IPS-20b (cell line): ENCODE measurements around the gene NPPB.

ENCODE experiments used
- H3K27ac ChIP-seq: one replicate; pipeline ENCODE4 v1.5.1; 2013; ENCODE audit warnings: low read length
- H3K27me3 ChIP-seq: 2 replicates; pipeline ENCODE4 v1.6.1; 2013; ENCODE audit warnings: mild to moderate bottlenecking, low read length, inconsistent platforms; ENCODE audit not compliant: insufficient read depth
- H3K36me3 ChIP-seq: 2 replicates; pipeline ENCODE4 v1.6.1; 2013; ENCODE audit warnings: low read depth, mild to moderate bottlenecking, inconsistent platforms, low read length, moderate library complexity; ENCODE audit not compliant: insufficient read depth
- H3K4me1 ChIP-seq: 2 replicates; pipeline ENCODE4 v1.6.1; 2013; ENCODE audit warnings: mild to moderate bottlenecking, control low read depth, inconsistent platforms, low read length, moderate library complexity; ENCODE audit not compliant: insufficient read depth
- H3K4me3 ChIP-seq: 2 replicates; pipeline ENCODE4 v1.5.1; 2013; ENCODE audit warnings: mild to moderate bottlenecking, low read length, inconsistent platforms
- H3K9ac ChIP-seq: 2 replicates; pipeline ENCODE4 v1.6.1; 2013; ENCODE audit warnings: low read depth, mild to moderate bottlenecking, inconsistent platforms, low read length, moderate library complexity
- H3K9me3 ChIP-seq: 2 replicates; pipeline ENCODE4 v1.6.1; 2013; ENCODE audit warnings: mild to moderate bottlenecking, low read depth, low read length, inconsistent platforms; ENCODE audit not compliant: insufficient read depth

NPPB gene

GRCh38 chr1:11817192-11817591 lies 41.6 kb downstream of the NPPB start:
- Histone ChIP-seq H3K4me1 (no peaks in the 10 kb centered on the region), H3K9me3 (no peaks in the 10 kb centered on the region), H3K27me3 (no peaks in the 10 kb centered on the region), H3K27ac (no peak overlapping the region), H3K9ac (no peak overlapping the region), H3K36me3 (peaks cover 88% of the 10 kb centered on the region), H3K4me3 (no peak overlapping the region)

DNA sequence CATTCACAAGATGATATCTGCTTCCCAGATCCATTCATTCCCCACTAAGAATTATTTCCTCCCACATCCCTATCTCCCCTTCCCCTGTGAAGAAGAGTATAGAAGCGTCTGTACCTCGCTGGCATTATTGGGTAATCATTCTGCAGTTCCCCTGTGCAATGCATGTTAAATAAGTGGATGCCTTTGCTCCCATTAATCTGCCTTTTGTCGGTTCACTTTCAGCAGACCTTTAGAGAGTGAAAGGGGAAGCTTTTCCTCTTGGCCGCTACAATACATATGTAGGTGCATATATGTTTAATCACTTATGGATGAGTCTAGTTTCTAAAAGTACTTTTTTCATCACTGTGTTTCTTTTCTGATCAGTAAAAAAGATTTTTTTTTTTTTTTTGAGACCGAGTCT lies 45.7 kb downstream of the NPPB start:
- H3K36me3 ChIP-seq, result peaks cover 89% of the 10 kb centered on the region
- no peak overlapping the region for H3K27ac ChIP-seq

More for the DNA sequence above, 45.7 kb downstream of the NPPB start:
- H3K27me3 ChIP-seq, result no peaks in the 10 kb centered on the region
- H3K4me3 ChIP-seq, result no peak overlapping the region
- H3K9ac ChIP-seq, result no peak overlapping the region
- no peaks in the 10 kb centered on the region for H3K9me3 ChIP-seq
- H3K4me1 ChIP-seq, result no peaks in the 10 kb centered on the region
